Natural killer cell treated with Interleukin-12 subunit alpha and Interleukin-12 subunit beta and Interleukin-15 and Interleukin-18, amount 100 ng/mL, for 72 hours (primary cell): ENCODE results near the gene SLCO4A1. TPM values are rescaled to one million over a fixed set of nuclear protein-coding genes. Genes with fewer than 3 reads are reported as not detected.
"Not testable (repeated sequence)": the region's sequence is repeated elsewhere in the genome, so short reads cannot be mapped to it uniquely, and the experiment has no call there.

Experiments
- ATAC-seq, 2 donors: fragments of 150-1000 bp; cut with Tn5 transposase in 1 of 2; sonication (Bioruptor Pico), chemical (Tn5 transposase) in 1 of 2; 2 replicates each; pipeline ENCODE4 v1.10.0; 2021
- DNase-seq: peaks from one replicate; pipeline ENCODE4 v3.0.0; 2022; ENCODE audit warnings: low spot score
- H3K27ac Mint-ChIP-seq, 2 donors: 1 replicate in 1 of 2; 2 replicates in 1 of 2; pipeline ENCODE4 v1.8.0; 2022; ENCODE audit warnings: mixed read lengths in 2 of 2, mild to moderate bottlenecking in 1 of 2, moderate library complexity in 1 of 2
- H3K27me3 Mint-ChIP-seq, 2 donors: 1 replicate in 1 of 2; 2 replicates in 1 of 2; pipeline ENCODE4 v1.8.0; 2022; ENCODE audit warnings: mixed read lengths in 2 of 2
- H3K36me3 Mint-ChIP-seq: one replicate; pipeline ENCODE4 v1.8.0; 2022; ENCODE audit warnings: mixed read lengths
- H3K4me1 Mint-ChIP-seq, 2 donors: 1 replicate in 1 of 2; 2 replicates in 1 of 2; pipeline ENCODE4 v1.8.0; 2022; ENCODE audit warnings: low read depth in 2 of 2, mixed read lengths in 2 of 2, mild to moderate bottlenecking in 1 of 2
- H3K4me3 Mint-ChIP-seq: one replicate; pipeline ENCODE4 v1.8.0; 2022; ENCODE audit warnings: mixed read lengths
- H3K9me3 Mint-ChIP-seq: 2 replicates; pipeline ENCODE4 v1.8.0; 2022; ENCODE audit warnings: mixed read lengths
- total RNA-seq, 2 donors: library from RNA; stranded (reverse); gene quantifications; one replicate each; pipeline ENCODE4 v1.2.3, GENCODE V29; 2022

Gene SLCO4A1
- total RNA-seq, 2 donors from 2014 or later: 42.9 to 88.3 TPM

GRCh38 chr20:62622877-62623487 lies 19.3 kb upstream of the SLCO4A1 start:
- no peak for DNase-seq
- peak overlapping the region; percentile 80 for H3K4me3 Mint-ChIP-seq
- H3K9me3 Mint-ChIP-seq: no peaks in the 10 kb centered on the region
- no peaks in the 10 kb centered on the region for H3K36me3 Mint-ChIP-seq
- H3K27ac Mint-ChIP-seq: peak overlapping the region; percentile 94 to 97
- no peak for ATAC-seq
- H3K27me3 Mint-ChIP-seq: no peaks in the 10 kb centered on the region
- H3K4me1 Mint-ChIP-seq: peaks cover 25 to 36% of the 10 kb centered on the region in 2 donors

GRCh38 chr20:62623488-62624324 lies 18.6 kb upstream of the SLCO4A1 start:
- DNase-seq (peak; percentile 91), ATAC-seq (peak; percentile 93 to 94)
- Mint-ChIP-seq H3K9me3 (no peaks in the 10 kb centered on the region), H3K4me1 (peaks cover 18 to 30% of the 10 kb centered on the region in 2 donors), H3K27me3 (no peaks in the 10 kb centered on the region), H3K27ac (peak overlapping the region; percentile 94 to 97), H3K4me3 (peak overlapping the region; percentile 80), H3K36me3 (no peaks in the 10 kb centered on the region)

GRCh38 chr20:62624325-62624690 lies 18.0 kb upstream of the SLCO4A1 start:
- H3K4me1 Mint-ChIP-seq: peaks cover 17 to 24% of the 10 kb centered on the region in 2 donors
- no peaks in the 10 kb centered on the region for H3K27me3 Mint-ChIP-seq
- peak overlapping the region; percentile 94 to 97 for H3K27ac Mint-ChIP-seq
- no peak for DNase-seq
- no peaks in the 10 kb centered on the region for H3K36me3 Mint-ChIP-seq
- peak; percentile 0 to 1 for ATAC-seq
- no peaks in the 10 kb centered on the region for H3K9me3 Mint-ChIP-seq
- H3K4me3 Mint-ChIP-seq: peak overlapping the region; percentile 80

- H3K4me3 Mint-ChIP-seq: no peak overlapping the region
- DNase-seq (no peak), ATAC-seq (no peak)
- H3K27me3 Mint-ChIP-seq: no peaks in the 10 kb centered on the region
- peaks cover 17 to 24% of the 10 kb centered on the region in 2 donors for H3K4me1 Mint-ChIP-seq
- no peaks in the 10 kb centered on the region for H3K36me3 Mint-ChIP-seq
- H3K9me3 Mint-ChIP-seq: no peaks in the 10 kb centered on the region
- H3K27ac Mint-ChIP-seq: peak overlapping the region; percentile 31 to 61
Measured at GRCh38 chr20:62624719-62625453, 17.4 kb upstream of the SLCO4A1 start.

- peak overlapping the region in 1 of 2 donors; percentile 33 for H3K27ac Mint-ChIP-seq
- DNase-seq (no peak), ATAC-seq (no peak)
- H3K27me3 Mint-ChIP-seq: no peaks in the 10 kb centered on the region
- H3K9me3 Mint-ChIP-seq: no peaks in the 10 kb centered on the region
- H3K4me3 Mint-ChIP-seq: no peak overlapping the region
- H3K36me3 Mint-ChIP-seq: no peaks in the 10 kb centered on the region
- peaks cover 17 to 24% of the 10 kb centered on the region in 2 donors for H3K4me1 Mint-ChIP-seq
Measured at GRCh38 chr20:62625516-62625915, 16.8 kb upstream of the SLCO4A1 start.

GRCh38 chr20:62625921-62626547 lies 16.3 kb upstream of the SLCO4A1 start:
- ATAC-seq (no peak), DNase-seq (no peak)
- Mint-ChIP-seq H3K4me3 (no peak overlapping the region), H3K9me3 (no peaks in the 10 kb centered on the region), H3K27ac (peak overlapping the region in 1 of 2 donors; percentile 33), H3K27me3 (no peaks in the 10 kb centered on the region), H3K4me1 (peaks cover 17 to 24% of the 10 kb centered on the region in 2 donors), H3K36me3 (no peaks in the 10 kb centered on the region)

- not testable (repeated sequence) for H3K9me3 Mint-ChIP-seq, H3K36me3 Mint-ChIP-seq, H3K27ac Mint-ChIP-seq, DNase-seq, H3K27me3 Mint-ChIP-seq, ATAC-seq, H3K4me3 Mint-ChIP-seq
- H3K4me1 Mint-ChIP-seq: peaks cover 13 to 22% of the 10 kb centered on the region in 2 donors
Measured at GRCh38 chr20:62627425-62627824, 14.9 kb upstream of the SLCO4A1 start.

GRCh38 chr20:62627901-62628612 lies 14.2 kb upstream of the SLCO4A1 start:
- no peak overlapping the region for H3K27ac Mint-ChIP-seq
- ATAC-seq: no peak
- no peaks in the 10 kb centered on the region for H3K36me3 Mint-ChIP-seq

GRCh38 chr20:62628691-62629090 lies 13.6 kb upstream of the SLCO4A1 start:
- no peak overlapping the region for H3K27ac Mint-ChIP-seq

More at GRCh38 chr20:62627901-62628612, 14.2 kb upstream of the SLCO4A1 start:
- Mint-ChIP-seq H3K9me3 (no peaks in the 10 kb centered on the region), H3K4me3 (no peak overlapping the region), H3K4me1 (peaks cover 16 to 27% of the 10 kb centered on the region in 2 donors), H3K27me3 (peaks cover 0 to 10% of the 10 kb centered on the region in 2 donors)
- DNase-seq: no peak

GRCh38 chr20:62629864-62630470 lies 12.3 kb upstream of the SLCO4A1 start:
- Mint-ChIP-seq H3K4me1 (peaks cover 5 to 15% of the 10 kb centered on the region in 2 donors), H3K9me3 (no peaks in the 10 kb centered on the region), H3K36me3 (no peaks in the 10 kb centered on the region), H3K27ac (no peak overlapping the region), H3K4me3 (no peak overlapping the region), H3K27me3 (peaks cover 0 to 16% of the 10 kb centered on the region in 2 donors)
- DNase-seq (no peak), ATAC-seq (no peak)

More at GRCh38 chr20:62628691-62629090, 13.6 kb upstream of the SLCO4A1 start:
- Mint-ChIP-seq H3K9me3 (no peaks in the 10 kb centered on the region), H3K4me1 (peaks cover 9 to 23% of the 10 kb centered on the region in 2 donors), H3K4me3 (no peak overlapping the region), H3K36me3 (no peaks in the 10 kb centered on the region), H3K27me3 (peaks cover 0 to 16% of the 10 kb centered on the region in 2 donors)
- ATAC-seq (no peak), DNase-seq (no peak)

GRCh38 chr20:62631336-62632308 lies 10.7 kb upstream of the SLCO4A1 start:
- ATAC-seq (no peak), DNase-seq (no peak)
- peaks cover 10 to 28% of the 10 kb centered on the region in 2 donors for H3K27me3 Mint-ChIP-seq
- H3K36me3 Mint-ChIP-seq: no peaks in the 10 kb centered on the region
- peak overlapping the region in 1 of 2 donors; percentile 4 for H3K27ac Mint-ChIP-seq
- no peaks in the 10 kb centered on the region for H3K9me3 Mint-ChIP-seq
- no peak overlapping the region for H3K4me3 Mint-ChIP-seq
- peaks cover 5 to 20% of the 10 kb centered on the region in 2 donors for H3K4me1 Mint-ChIP-seq
